K562 (cell line): ENCODE measurements around the gene ATP5F1C. TPM values are rescaled to one million over a fixed set of nuclear protein-coding genes. Genes with fewer than 3 reads are reported as not detected.

ENCODE experiments used
- CBX3 ChIP-seq, 2 experiments: IDR thresholded peaks; 1 replicate in 1 of 2; 2 replicates in 1 of 2; pipeline ENCODE4 v1.6.1; 2012; ENCODE audit warnings: inconsistent platforms in 2 of 2, low read length in 2 of 2, borderline replicate concordance in 1 of 2, control low read depth in 1 of 2
- ELF4 ChIP-seq: fragments of 450-650 bp; formaldehyde crosslinking; IDR thresholded peaks from 2 replicates; pipeline ENCODE4 v1.4.0; 2022; ENCODE audit warnings: missing genetic modification characterization
- EP400 ChIP-seq: fragments of 450-650 bp; IDR thresholded peaks from 2 replicates; pipeline ENCODE4 v1.6.1; 2017; ENCODE audit warnings: antibody characterized with exemption, mild to moderate bottlenecking, moderate library complexity
- IRF9 ChIP-seq: fragments of 450-650 bp; IDR thresholded peaks from 2 replicates; pipeline ENCODE4 v1.6.1; 2016; ENCODE audit warnings: missing biosample characterization, missing genetic modification characterization
- MGA ChIP-seq: fragments of 450-650 bp; IDR thresholded peaks from 2 replicates; pipeline ENCODE4 v1.6.1; 2016; ENCODE audit warnings: mild to moderate bottlenecking, moderate library complexity
- MXI1 ChIP-seq: IDR thresholded peaks from 2 replicates; pipeline ENCODE4 v1.6.1; 2011; ENCODE audit warnings: low read depth, mild to moderate bottlenecking, improper control_type of control experiment, low read length
- MYBL2 ChIP-seq, 2 experiments: fragments of 450-650 bp in 1 of 2; sonication (generic) in 1 of 2; formaldehyde crosslinking in 1 of 2; IDR thresholded peaks; 2 replicates each; pipeline versions ENCODE4 v1.6.1 to v1.8.1; 2017 to 2022; ENCODE audit warnings: borderline replicate concordance in 1 of 2, inconsistent platforms in 1 of 2, low read depth in 1 of 2, mild to moderate bottlenecking in 1 of 2, missing genetic modification reagents in 1 of 2, moderate library complexity in 1 of 2
- RFX7 ChIP-seq: fragments of 250-450 bp; sonication (Bioruptor Pico); IDR thresholded peaks from 2 replicates; pipeline ENCODE4 v1.5.1; 2021; ENCODE audit warnings: mild to moderate bottlenecking
- SAP30 ChIP-seq: fragments of 200-600 bp; sonication (generic); IDR thresholded peaks from 2 replicates; pipeline ENCODE4 v1.6.1; 2012; ENCODE audit warnings: borderline replicate concordance, low read depth, mild to moderate bottlenecking, moderate library complexity, low read length, control low read depth, inconsistent platforms; ENCODE audit not compliant: insufficient read depth, poor library complexity, severe bottlenecking
- SP1 ChIP-seq: sonication (generic); formaldehyde crosslinking; IDR thresholded peaks from 2 replicates; pipeline ENCODE4 v1.8.1; 2022; ENCODE audit warnings: mild to moderate bottlenecking, missing genetic modification reagents
- SREBF1 ChIP-seq: fragments of 150-350 bp; IDR thresholded peaks from 2 replicates; pipeline ENCODE4 v1.6.1; 2014; ENCODE audit warnings: antibody characterized with exemption, low read depth, low read length, borderline replicate concordance
- WHSC1 ChIP-seq: IDR thresholded peaks from one replicate; pipeline ENCODE4 v1.6.1; 2012; ENCODE audit warnings: low read length, control low read depth, inconsistent platforms
- ZNF12 ChIP-seq: sonication (generic); formaldehyde crosslinking; IDR thresholded peaks from 2 replicates; pipeline ENCODE4 v1.4.0; 2020; ENCODE audit warnings: mild to moderate bottlenecking, missing genetic modification reagents
- ZNF316 ChIP-seq: fragments of 450-650 bp; IDR thresholded peaks from 2 replicates; pipeline ENCODE4 v1.6.1; 2016
- ZNF561 ChIP-seq: fragments of 450-650 bp; formaldehyde crosslinking; conservative IDR thresholded peaks from 2 replicates; pipeline ENCODE4 v1.4.0; 2020; ENCODE audit warnings: mild to moderate bottlenecking, moderate library complexity
- polyA plus RNA-seq, 8 experiments: library from polyadenylated mRNA; depleted of rRNA in 4 of 8; stranded (reverse) in 5 of 8; unstranded in 3 of 8; fragments of >200 nt; fragmentation: Nextera tagmentation in 2 of 8; fragmentation: Illumina TruSeq in 1 of 8; extraction: Ambion mirVana in 2 of 8; extraction: Trizol in 1 of 8; gene quantifications; 2 replicates each; pipeline versions ENCODE4 v1.2.1 to v1.2.3, GENCODE V29; 2011 to 2014; ENCODE audit warnings: inconsistent platforms in 1 of 8, missing spikeins in 1 of 8
- total RNA-seq, 7 experiments: library from RNA; depleted of rRNA in 6 of 7; stranded (reverse); fragments of >200 nt in 6 of 7; fragmentation: Illumina TruSeq in 2 of 7; extraction: Trizol in 2 of 7; gene quantifications; 2 replicates each; pipeline versions ENCODE4 v1.2.1 to v1.2.3, GENCODE V29; 2011 to 2021; ENCODE audit warnings: low replicate concordance in 1 of 7

Gene ATP5F1C
- total and polyA plus RNA-seq, 9 of the 15 experiments (the other 6 are each of a cell fraction or from before 2014, with no cell fraction given): 389 to 1,475 (median 559) TPM

GRCh38 chr10:7787857-7788638 lies at the start of gene ATP5F1C, which contains the start of gene KIN (continued):
- no peak for TF ChIP-seq MGA
- TF ChIP-seq EP400: peak; percentile 80
- TF ChIP-seq IRF9: no peak
- TF ChIP-seq MYBL2 (IDR thresholded peaks at IDR 0.05; ENCODE audit: low read depth): no peak
- TF ChIP-seq MYBL2 (CRISPR knock-in tag; IDR thresholded peaks at IDR 0.05; ENCODE audit: borderline replicate concordance): no peak
- peak; percentile 1 for TF ChIP-seq SAP30
- no peak for TF ChIP-seq RFX7 (CRISPR knock-in tag)
- TF ChIP-seq ZNF12 (CRISPR knock-in tag): no peak; the same call in 1 of the 2 replicates
- TF ChIP-seq CBX3 (IDR thresholded peaks at IDR 0.05; ENCODE audit: borderline replicate concordance in 1 of 2, low read length in 2 of 2): no peak
- no peak for TF ChIP-seq ELF4 (CRISPR knock-in tag)
- TF ChIP-seq SREBF1: no peak
- peak; percentile 71; the same call in 1 of the 2 replicates for TF ChIP-seq SP1 (CRISPR knock-in tag)
- no peak for TF ChIP-seq ZNF561
- TF ChIP-seq MXI1: 0 out of 2 replicates have a peak, but pooled peaks have one; percentile 34
- TF ChIP-seq WHSC1: no peak
- TF ChIP-seq ZNF316: no peak; the same call in 1 of the 2 replicates
